SJCRH30 (cell line): ENCODE data around the gene TANC1. TPM values are rescaled to one million over a fixed set of nuclear protein-coding genes. Genes with fewer than 3 reads are reported as not detected.
A peak's percentile ranks its signal among the peaks of the same experiment; 100 is the strongest.

ENCODE experiments used
- DNase-seq, 2 experiments: peaks; one replicate each; pipeline ENCODE4 v3.0.0-alpha.2; 2015 to 2020
- H3K27ac ChIP-seq: fragments of 250-450 bp; sonication (Bioruptor Pico); 2 replicates; pipeline ENCODE4 v1.5.1; 2020; ENCODE audit warnings: mild to moderate bottlenecking, moderate library complexity
- H3K27me3 ChIP-seq: fragments of 250-450 bp; sonication (Bioruptor Pico); 2 replicates; pipeline ENCODE4 v1.5.1; 2020; ENCODE audit warnings: mild to moderate bottlenecking, moderate library complexity
- H3K36me3 ChIP-seq: fragments of 250-450 bp; sonication (Bioruptor Pico); 2 replicates; pipeline ENCODE4 v1.5.1; 2020; ENCODE audit warnings: mild to moderate bottlenecking, moderate library complexity
- H3K4me1 ChIP-seq: fragments of 250-450 bp; sonication (Bioruptor Pico); 2 replicates; pipeline ENCODE4 v1.5.1; 2020; ENCODE audit warnings: mild to moderate bottlenecking, moderate library complexity
- H3K4me3 ChIP-seq: fragments of 250-450 bp; sonication (Bioruptor Pico); 2 replicates; pipeline ENCODE4 v1.5.1; 2020; ENCODE audit warnings: mild to moderate bottlenecking, moderate library complexity
- H3K9me3 ChIP-seq: fragments of 250-450 bp; sonication (Bioruptor Pico); replicated peaks from 2 replicates; pipeline ENCODE4 v1.5.1; 2020; ENCODE audit warnings: mild to moderate bottlenecking, moderate library complexity
- total RNA-seq: library from RNA; depleted of rRNA; stranded (reverse); fragments of >200 nt; shearing (Covaris generic); gene quantifications from 2 replicates; pipeline ENCODE4 v1.2.3, GENCODE V29; 2014

Gene TANC1
- total RNA-seq, 1 experiment from 2014 or later: 15.1 TPM

DNA sequence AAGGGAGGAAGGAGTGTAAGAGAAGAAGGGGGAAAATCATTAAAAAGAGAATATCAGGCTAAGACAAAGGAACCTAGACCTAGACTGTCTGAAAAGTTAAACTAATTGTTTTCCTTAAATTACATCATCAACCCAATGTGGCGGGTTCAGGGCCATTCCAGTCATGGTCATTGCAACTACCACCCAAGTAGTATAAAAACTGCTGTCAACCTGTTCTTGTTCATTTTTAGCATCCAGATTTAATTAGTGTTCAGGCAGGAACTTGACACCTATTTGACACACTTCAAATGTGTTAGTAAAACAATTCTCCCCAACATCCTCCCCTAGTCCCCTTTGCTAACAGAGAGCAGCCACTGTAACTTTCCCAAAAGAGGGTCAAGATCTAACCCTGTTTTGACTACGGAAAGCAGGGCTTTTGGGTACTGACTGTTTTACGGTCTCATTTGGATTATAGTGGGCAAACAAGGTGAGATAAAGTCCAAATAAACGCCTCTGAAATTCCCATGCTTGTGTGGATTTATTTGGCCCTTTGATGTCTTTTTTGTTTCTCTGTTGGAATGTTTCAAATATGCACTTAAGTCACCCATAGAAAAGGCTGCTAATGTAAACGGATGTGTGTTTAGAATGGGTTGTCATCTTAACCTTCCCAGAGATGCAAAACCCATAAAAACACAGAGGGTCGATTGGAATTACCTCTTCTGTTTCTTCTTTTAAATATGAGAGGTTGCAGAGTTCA, 19.3 kb upstream of the TANC1 start:
- H3K27me3 ChIP-seq: no peaks in the 10 kb centered on the region
- H3K9me3 ChIP-seq: no peaks in the 10 kb centered on the region
- H3K36me3 ChIP-seq: no peaks in the 10 kb centered on the region
- peaks cover 20% of the 10 kb centered on the region for H3K4me1 ChIP-seq
- no peak for DNase-seq
- no peak overlapping the region for H3K4me3 ChIP-seq
- H3K27ac ChIP-seq: no peak overlapping the region

DNA sequence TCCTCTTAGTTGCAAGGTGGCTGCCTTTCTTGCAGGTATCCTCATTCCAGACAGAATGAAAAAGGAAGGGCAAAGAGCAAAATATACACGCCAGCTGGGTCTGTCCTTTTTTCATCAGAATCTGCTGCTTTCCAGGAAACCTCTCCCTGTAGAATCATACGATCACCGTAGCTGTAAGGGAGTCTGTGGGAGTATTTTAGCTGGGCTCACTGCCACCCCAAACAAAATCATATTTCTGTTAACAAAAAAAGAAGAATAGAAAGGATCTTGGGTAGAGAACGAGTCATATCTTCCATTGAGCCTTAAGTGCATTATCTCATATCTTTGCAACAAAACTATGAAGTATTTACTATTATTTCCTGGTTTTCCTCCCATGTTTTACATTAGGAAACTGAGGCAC, 15.0 kb upstream of the TANC1 start:
- no peak for DNase-seq
- no peaks in the 10 kb centered on the region for H3K27me3 ChIP-seq
- peaks cover 27% of the 10 kb centered on the region for H3K4me1 ChIP-seq
- peak overlapping the region; percentile 20; the same call in 1 of the 2 replicates for H3K27ac ChIP-seq
- H3K4me3 ChIP-seq: no peak overlapping the region
- no peaks in the 10 kb centered on the region for H3K9me3 ChIP-seq
- no peaks in the 10 kb centered on the region for H3K36me3 ChIP-seq

DNA sequence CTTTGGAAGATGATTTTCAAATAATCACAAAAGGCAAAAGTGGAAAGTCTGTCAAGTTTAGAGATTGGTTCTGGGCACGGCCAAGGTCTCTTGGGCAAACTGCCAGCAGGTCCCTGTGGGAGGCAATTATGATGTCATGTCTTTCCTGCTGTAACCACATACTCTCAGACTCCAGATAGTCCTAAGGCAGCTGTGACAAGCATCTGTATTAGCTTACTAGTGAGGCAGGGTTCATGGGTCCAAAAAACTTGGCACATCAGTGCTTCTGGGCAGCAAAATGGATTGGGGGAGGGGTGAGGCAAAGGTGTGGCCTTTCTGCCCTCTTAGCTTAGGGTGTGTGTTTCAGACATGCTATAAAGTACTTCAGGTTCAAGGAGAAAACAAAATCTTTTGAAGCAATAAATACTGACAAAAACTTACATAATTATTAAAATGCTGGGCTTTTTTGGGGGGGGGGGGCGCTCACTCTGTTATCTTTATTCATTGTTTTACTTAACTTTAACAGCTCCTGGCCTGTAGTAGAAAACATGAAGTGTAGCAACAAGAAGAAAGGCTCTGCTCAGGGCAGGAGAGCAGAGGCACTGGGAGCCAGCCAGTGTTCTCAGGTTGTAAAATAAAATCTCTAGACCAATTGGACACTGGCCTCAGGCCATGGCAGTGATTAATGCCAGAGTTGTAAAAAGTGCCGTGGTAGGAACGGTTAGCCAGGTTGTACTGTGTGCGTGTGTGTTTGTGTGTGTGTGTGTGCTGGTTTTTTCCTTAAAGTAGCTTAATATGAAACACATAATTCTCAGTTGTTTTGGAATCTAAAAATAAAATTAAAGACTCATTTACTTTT, 14.3 kb upstream of the TANC1 start:
- peak overlapping the region; percentile 28; the same call in 1 of the 2 replicates for H3K27ac ChIP-seq
- no peak overlapping the region for H3K4me3 ChIP-seq
- peaks cover 22% of the 10 kb centered on the region for H3K4me1 ChIP-seq
- no peaks in the 10 kb centered on the region for H3K36me3 ChIP-seq
- no peaks in the 10 kb centered on the region for H3K27me3 ChIP-seq
- peak; percentile 90 to 96 for DNase-seq
- no peaks in the 10 kb centered on the region for H3K9me3 ChIP-seq

DNA sequence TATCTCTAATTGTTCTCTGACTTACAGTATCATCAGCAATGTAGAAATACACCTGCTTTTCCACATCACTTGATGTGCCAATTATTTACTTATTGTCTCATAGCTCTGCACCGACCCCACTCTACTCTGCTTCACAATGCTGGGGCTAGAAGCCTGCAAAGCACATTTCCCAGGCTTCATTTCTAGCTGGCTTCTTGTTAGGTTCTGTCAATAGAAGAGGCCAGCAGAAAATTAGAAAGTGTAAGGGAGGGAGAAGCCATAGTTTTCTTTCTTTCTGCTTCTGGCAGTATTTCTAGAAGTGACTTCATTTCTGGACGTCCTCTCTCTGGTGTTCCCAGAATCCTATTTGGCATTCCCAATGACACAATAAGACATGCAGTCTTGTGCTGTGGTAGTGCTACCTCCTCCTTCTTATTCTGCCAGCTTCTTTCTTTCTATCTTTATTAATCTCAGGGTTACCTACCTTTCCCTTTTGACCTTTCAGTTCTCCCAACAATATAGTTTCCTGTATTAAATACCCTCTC, 12.5 kb upstream of the TANC1 start:
- Histone ChIP-seq H3K27ac (no peak overlapping the region), H3K9me3 (no peaks in the 10 kb centered on the region), H3K36me3 (no peaks in the 10 kb centered on the region), H3K27me3 (no peaks in the 10 kb centered on the region), H3K4me1 (peaks cover 16% of the 10 kb centered on the region), H3K4me3 (no peak overlapping the region)
- no peak for DNase-seq

DNA sequence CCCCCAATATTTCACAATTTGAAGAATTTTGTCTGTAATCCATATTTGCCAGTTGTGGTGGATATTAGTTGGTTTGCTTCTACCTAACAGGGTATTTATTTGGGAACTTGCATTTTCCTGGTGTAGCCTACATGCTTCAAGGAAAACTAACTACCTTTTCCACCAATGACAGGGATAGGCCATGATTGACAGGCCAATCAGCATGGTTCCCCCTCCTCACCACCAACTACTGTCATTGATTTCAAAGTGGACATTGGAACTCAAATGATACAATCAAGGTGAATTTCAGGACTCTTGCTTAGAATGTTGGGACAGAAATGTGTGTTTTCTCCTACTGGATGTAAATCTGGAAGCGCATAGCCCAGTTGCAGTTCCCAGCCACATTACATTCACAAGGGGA, 10.1 kb upstream of the TANC1 start:
- no peak for DNase-seq

DNA sequence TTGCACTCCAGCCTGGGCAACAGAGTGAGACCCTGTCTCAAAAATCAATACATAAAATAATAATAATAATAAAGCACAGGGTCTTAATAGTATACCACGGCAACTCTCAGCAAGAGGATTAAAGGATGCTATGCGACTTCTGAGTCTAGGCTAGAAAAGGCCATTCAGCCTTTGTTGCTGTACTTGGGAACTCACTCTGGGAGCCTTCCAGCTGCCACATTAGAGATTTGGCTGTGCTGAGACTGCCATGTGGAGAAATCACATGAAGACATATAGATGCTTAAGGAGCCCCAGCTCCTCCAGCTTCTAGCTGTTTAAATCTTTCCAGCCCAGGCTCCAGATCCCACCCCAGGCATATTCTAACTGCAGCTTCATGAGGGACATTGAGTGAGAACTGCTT, 8.2 kb upstream of the TANC1 start:
- H3K27me3 ChIP-seq: no peaks in the 10 kb centered on the region
- no peak overlapping the region for H3K27ac ChIP-seq
- no peak overlapping the region for H3K4me3 ChIP-seq
- DNase-seq: no peak
- H3K4me1 ChIP-seq: no peaks in the 10 kb centered on the region
- H3K9me3 ChIP-seq: no peaks in the 10 kb centered on the region
- no peaks in the 10 kb centered on the region for H3K36me3 ChIP-seq

More for the DNA sequence above, 10.1 kb upstream of the TANC1 start:
- Histone ChIP-seq H3K4me3 (no peak overlapping the region), H3K4me1 (peaks cover 11% of the 10 kb centered on the region), H3K36me3 (no peaks in the 10 kb centered on the region), H3K27ac (no peak overlapping the region), H3K27me3 (no peaks in the 10 kb centered on the region), H3K9me3 (no peaks in the 10 kb centered on the region)

DNA sequence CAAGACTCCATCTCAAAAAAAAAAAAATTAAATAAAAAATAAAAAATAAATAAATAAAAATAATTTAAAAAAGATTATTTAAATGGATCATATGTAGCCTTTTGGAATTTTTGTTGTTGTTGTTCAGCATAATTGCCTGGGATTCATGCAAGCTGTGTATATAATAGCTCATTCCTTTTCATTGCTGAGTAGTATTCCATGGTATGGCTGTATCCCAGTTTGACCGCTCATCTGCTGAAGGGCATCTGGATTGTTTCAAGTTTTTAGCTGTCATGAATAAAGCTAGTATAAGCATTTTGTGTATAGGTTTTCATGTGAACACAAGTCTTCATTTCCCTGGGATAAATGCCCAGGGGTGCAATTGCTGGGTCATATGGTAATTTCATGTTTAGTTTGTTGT, 6.4 kb upstream of the TANC1 start:
- no peaks in the 10 kb centered on the region for H3K9me3 ChIP-seq
- no peaks in the 10 kb centered on the region for H3K27me3 ChIP-seq
- H3K4me3 ChIP-seq: no peak overlapping the region
- peaks cover 12% of the 10 kb centered on the region for H3K4me1 ChIP-seq
- no peaks in the 10 kb centered on the region for H3K36me3 ChIP-seq
- no peak overlapping the region for H3K27ac ChIP-seq
- DNase-seq: no peak

DNA sequence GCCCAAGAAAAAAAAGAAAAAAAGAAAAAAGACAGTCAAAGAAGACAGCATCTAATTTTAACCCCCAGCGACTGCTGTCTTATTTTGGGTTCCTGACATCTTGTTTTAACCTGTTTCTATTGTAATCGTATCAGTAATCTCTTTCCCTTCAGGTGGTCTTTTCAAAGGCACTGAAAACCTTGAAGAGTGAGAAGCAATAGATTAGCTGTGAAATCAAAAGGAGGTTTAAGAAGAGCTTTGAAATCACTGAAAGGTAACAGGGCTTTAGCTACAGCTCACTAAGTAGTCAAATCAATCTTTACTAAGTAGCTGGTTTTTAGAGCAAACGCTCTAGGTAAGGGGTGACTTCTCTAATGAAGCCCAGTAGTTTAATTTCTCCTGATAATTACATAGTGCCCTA, 5.4 kb upstream of the TANC1 start:
- Histone ChIP-seq H3K4me1 (peaks cover 12% of the 10 kb centered on the region), H3K4me3 (no peak overlapping the region)

DNA sequence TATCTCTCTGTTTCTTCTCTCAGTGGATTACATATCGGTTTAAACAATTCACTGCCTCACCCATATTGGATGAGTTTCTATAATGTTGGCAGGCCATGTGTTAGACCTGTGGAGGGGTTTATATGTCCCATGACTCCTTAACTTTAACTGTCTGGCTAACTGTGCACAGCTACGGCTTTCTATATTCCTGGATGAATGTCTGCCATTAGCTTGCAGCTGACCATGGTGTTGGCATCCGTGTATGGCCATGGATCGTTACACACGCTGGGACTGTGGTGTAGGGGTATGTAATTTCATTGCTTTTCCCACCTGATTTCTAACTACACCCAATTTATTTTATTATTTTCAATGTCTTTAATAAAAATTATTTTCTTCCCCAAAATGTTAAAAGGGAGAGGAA, 3.3 kb upstream of the TANC1 start:
- Histone ChIP-seq H3K4me1 (peaks cover 12% of the 10 kb centered on the region), H3K36me3 (no peaks in the 10 kb centered on the region), H3K27ac (no peak overlapping the region), H3K27me3 (no peaks in the 10 kb centered on the region), H3K4me3 (no peak overlapping the region), H3K9me3 (no peaks in the 10 kb centered on the region)
- no peak for DNase-seq

More for the DNA sequence above, 5.4 kb upstream of the TANC1 start:
- no peak for DNase-seq
- Histone ChIP-seq H3K27me3 (no peaks in the 10 kb centered on the region), H3K27ac (no peak overlapping the region), H3K36me3 (no peaks in the 10 kb centered on the region), H3K9me3 (no peaks in the 10 kb centered on the region)

DNA sequence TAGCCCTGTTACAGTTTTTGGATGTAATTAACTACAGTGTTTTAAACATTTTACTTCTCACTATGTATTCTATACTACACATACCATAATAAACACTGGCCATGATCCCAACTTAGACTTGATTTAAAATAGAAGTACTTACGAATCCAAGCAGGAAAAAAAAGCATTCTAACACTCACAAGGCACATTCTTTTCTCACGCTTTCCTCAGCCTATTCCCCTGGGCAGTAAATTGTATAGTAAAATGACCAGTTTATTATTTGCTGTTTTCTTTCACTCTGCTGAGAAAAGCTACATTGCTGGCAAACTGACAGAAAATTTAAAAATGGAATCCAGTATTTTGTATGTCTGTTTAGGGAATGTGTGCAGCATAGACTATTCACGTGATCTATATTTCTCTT, 2.8 kb upstream of the TANC1 start:
- Histone ChIP-seq H3K9me3 (no peaks in the 10 kb centered on the region), H3K27ac (no peak overlapping the region), H3K4me3 (no peak overlapping the region), H3K4me1 (peaks cover 12% of the 10 kb centered on the region), H3K27me3 (no peaks in the 10 kb centered on the region), H3K36me3 (no peaks in the 10 kb centered on the region)
- DNase-seq: no peak

DNA sequence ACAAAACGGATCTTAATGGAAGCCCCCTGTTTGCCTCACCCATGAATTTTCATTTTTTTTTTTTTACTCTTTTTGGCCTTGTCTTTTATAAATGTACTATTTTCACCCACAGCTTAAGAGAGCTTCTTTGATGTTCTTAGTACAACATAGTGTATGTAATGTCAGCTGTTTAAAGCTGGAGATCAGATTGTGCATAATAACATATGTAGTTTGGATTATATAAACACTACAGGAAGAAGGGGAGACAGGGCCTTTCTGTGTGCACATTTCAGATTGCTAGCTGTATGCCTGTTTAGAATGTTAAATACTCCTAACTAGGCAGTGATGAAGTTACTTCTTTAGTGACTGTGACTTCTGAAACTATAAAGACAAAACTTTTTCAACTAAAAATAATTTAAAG, 2.1 kb upstream of the TANC1 start:
- H3K27ac ChIP-seq: no peak overlapping the region
- no peak overlapping the region for H3K4me3 ChIP-seq
- H3K27me3 ChIP-seq: no peaks in the 10 kb centered on the region
- H3K36me3 ChIP-seq: no peaks in the 10 kb centered on the region
- H3K9me3 ChIP-seq: no peaks in the 10 kb centered on the region
- DNase-seq: peak in 1 of 2 experiments; percentile 41
- H3K4me1 ChIP-seq: peaks cover 12% of the 10 kb centered on the region

DNA sequence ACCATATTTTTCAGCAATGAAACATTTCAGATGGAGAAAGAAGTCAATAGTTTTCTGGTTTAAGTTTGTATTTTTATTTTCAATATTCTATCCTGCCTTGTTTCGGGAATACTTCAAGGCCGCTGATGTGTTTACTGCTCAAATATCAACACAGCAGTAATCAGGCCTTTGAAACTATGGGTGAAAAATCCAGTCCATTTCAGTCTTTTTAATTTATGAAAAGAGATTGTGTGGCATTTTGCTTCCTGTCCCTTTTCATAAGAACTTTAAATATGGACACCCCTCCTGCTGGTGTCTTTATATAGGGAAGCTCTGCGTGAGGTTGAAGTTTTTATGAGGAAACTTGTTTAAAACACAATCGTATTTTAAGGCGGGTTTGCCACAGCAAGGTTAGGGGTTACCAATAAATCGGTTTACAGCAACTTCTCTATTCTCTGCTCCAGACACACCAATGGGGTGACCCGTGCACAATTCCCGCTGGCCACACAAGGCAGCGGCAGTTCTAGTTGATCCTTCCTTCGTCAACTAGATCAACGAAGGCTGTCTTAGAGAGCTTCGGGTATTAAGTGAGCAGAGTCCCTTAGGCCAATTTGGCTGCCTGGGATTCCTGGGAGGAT, 1.2 kb upstream of the TANC1 start:
- Histone ChIP-seq H3K27ac (peak overlapping the region; percentile 76), H3K4me3 (peak overlapping the region; percentile 81), H3K4me1 (peaks cover 12% of the 10 kb centered on the region), H3K36me3 (no peaks in the 10 kb centered on the region), H3K27me3 (no peaks in the 10 kb centered on the region), H3K9me3 (no peaks in the 10 kb centered on the region)
- peak in 1 of 2 experiments; percentile 64 for DNase-seq

DNA sequence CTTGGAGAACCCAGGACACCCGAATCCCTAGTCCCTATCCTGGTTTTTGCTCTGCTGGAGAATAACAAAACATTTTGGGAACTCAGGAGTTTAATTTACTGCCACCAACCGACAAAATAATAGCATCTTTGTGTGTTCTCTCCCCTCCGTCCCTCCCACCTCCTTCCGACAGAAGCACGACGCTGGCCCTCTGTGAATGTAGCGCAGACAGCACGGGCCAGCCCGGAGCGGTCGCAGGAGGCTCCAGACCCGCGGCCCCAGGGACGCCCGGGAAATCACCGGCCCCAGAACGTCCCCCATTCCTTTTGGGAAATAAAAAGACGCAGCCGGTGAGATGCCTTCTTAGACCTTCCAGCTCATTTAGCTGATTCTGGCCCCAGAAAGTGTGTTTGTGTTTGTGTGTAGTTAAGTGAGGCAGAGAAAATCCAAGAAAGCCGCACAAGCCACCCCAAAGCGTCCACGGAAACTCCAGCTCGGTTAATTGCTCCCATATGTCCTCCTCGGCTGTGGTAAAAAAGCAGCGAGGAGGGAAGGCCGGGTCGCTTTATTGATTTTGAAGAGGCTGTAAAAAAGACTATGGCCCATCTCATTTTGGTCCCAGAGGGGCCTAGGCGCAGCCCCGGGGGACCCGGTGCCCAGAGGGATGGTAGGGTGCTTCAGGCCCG, 577 bp upstream of the TANC1 start:
- H3K27me3 ChIP-seq: no peaks in the 10 kb centered on the region
- H3K36me3 ChIP-seq: no peaks in the 10 kb centered on the region
- peak; percentile 73 to 83 for DNase-seq
- H3K9me3 ChIP-seq: no peaks in the 10 kb centered on the region
- H3K4me1 ChIP-seq: peaks cover 12% of the 10 kb centered on the region
- H3K27ac ChIP-seq: peak overlapping the region; percentile 76
- H3K4me3 ChIP-seq: peak overlapping the region; percentile 81

DNA sequence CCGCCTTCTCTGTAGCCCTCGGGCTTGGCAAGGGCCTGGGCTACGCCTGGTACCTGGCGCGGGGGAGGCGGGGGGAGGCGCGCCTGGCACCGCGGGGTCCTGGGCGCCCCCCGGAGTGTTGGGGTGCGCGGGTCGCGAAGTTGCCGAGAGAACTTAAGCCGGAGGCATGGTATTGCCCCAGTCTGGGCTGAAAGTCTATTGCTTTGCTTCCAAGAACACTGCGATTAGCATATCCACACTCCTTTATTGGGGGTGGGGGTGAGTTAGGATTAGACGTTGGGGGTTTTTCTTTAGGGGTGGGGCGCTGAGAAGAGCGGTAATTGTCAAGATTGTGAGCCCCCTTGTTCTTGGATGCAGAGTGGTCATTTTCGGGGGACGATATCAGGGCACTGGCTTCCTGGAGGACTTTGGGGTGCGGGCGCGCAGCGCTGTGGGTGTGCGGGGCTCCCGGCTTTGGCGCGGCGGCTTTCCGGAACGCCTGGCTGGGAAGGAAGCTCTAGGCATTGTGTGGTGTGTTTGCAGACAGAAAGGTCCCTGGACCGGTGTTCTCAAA, 798 bp downstream of the TANC1 start:
- peak overlapping the region; percentile 81 for H3K4me3 ChIP-seq
- peaks cover 24% of the 10 kb centered on the region for H3K4me1 ChIP-seq
- H3K27me3 ChIP-seq: no peaks in the 10 kb centered on the region
- H3K27ac ChIP-seq: peak overlapping the region; percentile 76
- peak in 1 of 2 experiments; percentile 38 for DNase-seq
- H3K36me3 ChIP-seq: no peaks in the 10 kb centered on the region
- no peaks in the 10 kb centered on the region for H3K9me3 ChIP-seq
